HepG2 (cell line): Measurements from ENCODE around the gene CDC25C.

Source experiments
- CTCF ChIP-seq: sonication (generic); formaldehyde crosslinking; IDR thresholded peaks from 2 replicates; pipeline ENCODE4 v1.5.0; 2020; ENCODE audit warnings: mild to moderate bottlenecking, missing genetic modification reagents, moderate library complexity
- IKZF1 ChIP-seq: fragments of 450-650 bp; IDR thresholded peaks from 2 replicates; pipeline ENCODE4 v1.7.1; 2016
- RFX5 ChIP-seq: IDR thresholded peaks from 2 replicates; pipeline ENCODE4 v1.6.1; 2011; ENCODE audit warnings: low read depth, low read length, improper control_type of control experiment

GRCh38 chr5:138275379-138275782 lies 56.2 kb downstream of the CDC25C start:
- TF ChIP-seq RFX5 = no peak
- no peak for TF ChIP-seq CTCF
- TF ChIP-seq IKZF1 = no peak
